ENCODE data around the gene PDE9A.

PDE9A gene

GRCh38 chr21:42671778-42672593 is 18.6 kb downstream of the PDE9A start:
- peaks cover 5% of the 10 kb centered on the region for H3K36me3 Mint-ChIP-seq (ENCODE audit: low read depth)
- no peaks in the 10 kb centered on the region for H3K27me3 Mint-ChIP-seq (ENCODE audit: low read depth)
- H3K4me1 Mint-ChIP-seq, result peaks cover 70% of the 10 kb centered on the region
- TF ChIP-seq, protein P1, sequence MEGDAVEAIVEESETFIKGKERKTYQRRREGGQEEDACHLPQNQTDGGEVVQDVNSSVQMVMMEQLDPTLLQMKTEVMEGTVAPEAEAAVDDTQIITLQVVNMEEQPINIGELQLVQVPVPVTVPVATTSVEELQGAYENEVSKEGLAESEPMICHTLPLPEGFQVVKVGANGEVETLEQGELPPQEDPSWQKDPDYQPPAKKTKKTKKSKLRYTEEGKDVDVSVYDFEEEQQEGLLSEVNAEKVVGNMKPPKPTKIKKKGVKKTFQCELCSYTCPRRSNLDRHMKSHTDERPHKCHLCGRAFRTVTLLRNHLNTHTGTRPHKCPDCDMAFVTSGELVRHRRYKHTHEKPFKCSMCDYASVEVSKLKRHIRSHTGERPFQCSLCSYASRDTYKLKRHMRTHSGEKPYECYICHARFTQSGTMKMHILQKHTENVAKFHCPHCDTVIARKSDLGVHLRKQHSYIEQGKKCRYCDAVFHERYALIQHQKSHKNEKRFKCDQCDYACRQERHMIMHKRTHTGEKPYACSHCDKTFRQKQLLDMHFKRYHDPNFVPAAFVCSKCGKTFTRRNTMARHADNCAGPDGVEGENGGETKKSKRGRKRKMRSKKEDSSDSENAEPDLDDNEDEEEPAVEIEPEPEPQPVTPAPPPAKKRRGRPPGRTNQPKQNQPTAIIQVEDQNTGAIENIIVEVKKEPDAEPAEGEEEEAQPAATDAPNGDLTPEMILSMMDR (IDR thresholded peaks at IDR 0.05; ENCODE audit: unreplicated experiment in 3 of 3), result no peak
- no peak overlapping the region for H3K4me3 Mint-ChIP-seq
- no peaks in the 10 kb centered on the region for H3K9me3 Mint-ChIP-seq
- peak overlapping the region; percentile 27 to 97 (median 90) for H3K27ac Mint-ChIP-seq

DNA sequence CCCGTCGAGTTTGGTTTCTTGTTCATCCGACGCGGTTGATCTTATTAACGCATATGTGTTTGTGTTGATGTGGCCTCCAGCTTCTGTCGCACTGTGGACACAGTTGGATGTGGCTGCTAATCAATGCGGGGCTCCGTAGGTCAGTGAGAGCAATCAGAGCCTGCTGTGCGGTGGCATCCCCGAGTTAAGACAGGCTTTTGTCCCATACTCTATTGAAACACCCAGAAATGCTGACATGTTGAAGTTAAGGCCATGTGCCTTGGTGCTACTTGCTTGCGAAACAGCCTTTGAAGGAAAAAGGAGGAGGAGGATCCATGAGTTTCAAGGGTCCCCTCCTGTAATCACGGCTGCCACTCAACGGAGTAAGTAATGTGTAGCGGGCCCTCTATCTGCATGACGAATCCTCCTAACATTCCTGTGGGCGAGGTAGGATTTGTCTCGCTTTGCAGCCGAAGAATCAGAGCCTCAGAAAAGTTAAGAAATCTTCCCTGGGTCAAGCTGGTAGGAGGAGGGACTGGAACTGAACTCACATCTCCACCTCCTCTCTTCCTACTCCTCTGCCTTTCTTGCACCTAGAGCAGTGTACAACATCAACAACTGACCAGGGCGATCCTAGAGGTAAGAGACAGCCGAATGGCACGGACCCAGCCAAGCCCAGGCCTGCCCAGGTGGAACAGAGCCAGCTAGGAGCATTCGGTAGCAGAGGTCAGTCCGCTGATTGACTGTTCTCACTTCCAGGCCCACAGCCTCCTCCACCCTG is 19.5 kb downstream of the PDE9A start:
- Mint-ChIP-seq H3K4me1 (peaks cover 70% of the 10 kb centered on the region), H3K27ac (peak overlapping the region; percentile 90 to 97 (median 96)), H3K36me3 (ENCODE audit: low read depth) (peaks cover 5% of the 10 kb centered on the region), H3K9me3 (no peaks in the 10 kb centered on the region), H3K27me3 (ENCODE audit: low read depth) (no peaks in the 10 kb centered on the region), H3K4me3 (peak overlapping the region in 1 of 3 experiments; percentile 3)
- TF ChIP-seq, protein P1 (IDR thresholded peaks at IDR 0.05; ENCODE audit: unreplicated experiment in 3 of 3), result no peak

DNA sequence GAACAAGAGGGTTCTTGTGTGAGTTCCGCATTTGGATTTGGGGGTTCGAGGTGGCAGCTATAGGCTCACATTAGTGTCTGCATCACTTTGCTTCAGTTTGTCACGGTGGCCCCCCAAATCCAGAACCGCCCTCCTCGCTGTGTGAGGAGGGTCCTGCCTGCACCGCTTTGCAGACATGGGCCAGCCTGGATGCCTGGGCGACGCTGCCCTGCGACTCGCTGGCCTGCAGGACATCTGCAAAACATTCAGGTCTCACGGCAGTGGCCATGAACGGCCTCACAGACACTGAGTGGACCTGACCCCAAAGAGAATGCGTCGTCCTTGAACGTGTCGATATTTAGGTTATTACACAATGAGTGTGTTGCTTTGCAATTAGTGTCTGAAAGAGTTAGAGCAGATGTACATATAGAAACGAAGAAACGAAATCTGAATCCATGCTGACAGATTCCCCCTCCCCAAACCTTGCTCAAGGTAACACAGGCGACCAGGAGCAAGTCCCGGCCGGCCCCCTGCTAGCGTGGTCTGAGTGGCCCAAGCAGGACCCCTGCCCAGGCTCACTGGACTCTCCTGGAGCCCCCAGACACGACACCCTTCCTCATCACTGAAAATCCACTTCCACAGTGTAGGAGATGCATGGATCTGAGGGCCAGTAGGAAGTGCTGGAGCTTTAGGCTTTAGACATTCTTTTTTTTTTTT is 20.4 kb downstream of the PDE9A start:
- Mint-ChIP-seq H3K27me3 (ENCODE audit: low read depth) (no peaks in the 10 kb centered on the region), H3K27ac (peak overlapping the region; percentile 90 to 97 (median 96)), H3K36me3 (ENCODE audit: low read depth) (peaks cover 11% of the 10 kb centered on the region), H3K4me1 (peaks cover 70% of the 10 kb centered on the region), H3K4me3 (peak overlapping the region in 2 of 3 experiments; percentile 60 to 64), H3K9me3 (no peaks in the 10 kb centered on the region)
- TF ChIP-seq, protein P1 (IDR thresholded peaks at IDR 0.05; ENCODE audit: unreplicated experiment in 3 of 3), result no peak

GRCh38 chr21:42674351-42674940 is 21.0 kb downstream of the PDE9A start:
- TF ChIP-seq, protein P1 (IDR thresholded peaks at IDR 0.05; ENCODE audit: unreplicated experiment in 3 of 3), result no peak
- Mint-ChIP-seq H3K4me3 (peak overlapping the region; percentile 45 to 64 (median 60)), H3K9me3 (no peaks in the 10 kb centered on the region), H3K36me3 (ENCODE audit: low read depth) (peaks cover 13% of the 10 kb centered on the region), H3K4me1 (peaks cover 65% of the 10 kb centered on the region), H3K27ac (peak overlapping the region; percentile 90 to 97 (median 96)), H3K27me3 (ENCODE audit: low read depth) (no peaks in the 10 kb centered on the region)

DNA sequence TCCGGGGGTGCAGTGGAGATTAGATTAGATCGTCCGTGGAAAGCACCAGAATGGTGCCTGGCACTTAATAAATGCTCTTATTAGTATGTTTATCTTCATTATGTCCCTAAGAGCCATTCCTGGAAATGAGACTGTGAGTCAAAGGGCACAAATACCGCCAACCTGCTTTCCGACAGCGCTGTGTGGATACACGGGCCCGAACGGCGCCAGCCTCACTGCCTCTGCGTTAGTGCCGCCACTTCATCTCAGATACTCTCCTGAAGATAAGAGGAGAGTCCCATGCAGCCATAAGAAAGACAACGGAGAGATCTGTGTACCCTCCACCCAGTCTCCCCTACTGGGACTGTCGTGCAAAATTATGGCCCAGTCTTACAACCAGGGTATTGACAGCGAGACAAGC is 22.0 kb downstream of the PDE9A start:
- TF ChIP-seq, protein P1 (IDR thresholded peaks at IDR 0.05; ENCODE audit: unreplicated experiment in 3 of 3), result no peak
- Mint-ChIP-seq H3K36me3 (ENCODE audit: low read depth) (peaks cover 16% of the 10 kb centered on the region), H3K4me3 (peak overlapping the region in 1 of 3 experiments; percentile 6), H3K27me3 (ENCODE audit: low read depth) (no peaks in the 10 kb centered on the region), H3K9me3 (no peaks in the 10 kb centered on the region), H3K27ac (peak overlapping the region; percentile 90 to 97 (median 96)), H3K4me1 (peaks cover 69% of the 10 kb centered on the region)

Measured in nephron (organoid).